CD8-positive, alpha-beta memory T cell (primary cell): ENCODE data around the gene SPATA33. TPM values are rescaled to one million over a fixed set of nuclear protein-coding genes. Genes with fewer than 3 reads are reported as not detected.
A peak's percentile ranks its signal among the peaks of the same experiment; 100 is the strongest.
"Not testable (repeated sequence)": the region's sequence is repeated elsewhere in the genome, so short reads cannot be mapped to it uniquely, and the experiment has no call there.

Experiments used
- CTCF ChIA-PET: fragments of 350-600 bp; sonication (Branson Sonifier 250); formaldehyde crosslinking; loops from one replicate; lab custom pipeline; 2021; ENCODE audit warnings: antibody characterized with exemption; lab: Charles Lee
- POLR2A ChIA-PET: fragments of 350-600 bp; sonication (Branson Sonifier 250); formaldehyde crosslinking; loops from one replicate; lab custom pipeline; 2021; ENCODE audit warnings: antibody characterized with exemption; lab: Charles Lee
- DNase-seq, 5 donors: peaks; one replicate each; pipeline versions ENCODE4 v3.0.0 to v3.0.0-alpha.2; 2020 to 2022; ENCODE audit warnings: mixed read lengths in 1 of 5
- H3K27ac ChIP-seq: one replicate; pipeline ENCODE4 v1.7.0; 2013; ENCODE audit warnings: low read depth, mild to moderate bottlenecking, low read length, moderate library complexity
- H3K27me3 ChIP-seq: 2 replicates; pipeline ENCODE4 v1.7.0; 2013; ENCODE audit warnings: low read length, mild to moderate bottlenecking; ENCODE audit not compliant: insufficient read depth, poor library complexity, severe bottlenecking
- H3K36me3 ChIP-seq: 2 replicates; pipeline ENCODE4 v1.7.0; 2013; ENCODE audit warnings: mild to moderate bottlenecking, low read length, moderate library complexity; ENCODE audit not compliant: insufficient read depth
- H3K4me1 ChIP-seq: 2 replicates; pipeline ENCODE4 v1.7.0; 2013; ENCODE audit warnings: mild to moderate bottlenecking, low read length, moderate library complexity; ENCODE audit not compliant: insufficient read depth
- H3K4me3 ChIP-seq: 2 replicates; pipeline ENCODE4 v1.7.0; 2013; ENCODE audit warnings: mild to moderate bottlenecking, low read length
- H3K9me3 ChIP-seq: 2 replicates; pipeline ENCODE4 v1.7.0; 2013; ENCODE audit warnings: mild to moderate bottlenecking, low read length
- H3K27ac Mint-ChIP-seq, 8 donors: one replicate each; pipeline ENCODE4 v1.8.0; 2020 to 2021; ENCODE audit warnings: mixed read lengths in 8 of 8, mild to moderate bottlenecking in 6 of 8, inconsistent platforms in 3 of 8, moderate library complexity in 3 of 8
- H3K27me3 Mint-ChIP-seq, 2 donors: one replicate each; pipeline ENCODE4 v1.8.0; 2020 to 2021; ENCODE audit warnings: mixed read lengths in 2 of 2, mild to moderate bottlenecking in 1 of 2, moderate library complexity in 1 of 2
- H3K36me3 Mint-ChIP-seq, 3 donors: one replicate each; pipeline ENCODE4 v1.8.0; 2020 to 2021; ENCODE audit warnings: mixed read lengths in 3 of 3, inconsistent platforms in 1 of 3, mild to moderate bottlenecking in 1 of 3
- H3K4me1 Mint-ChIP-seq, 3 donors: one replicate each; pipeline ENCODE4 v1.8.0; 2020 to 2021; ENCODE audit warnings: mixed read lengths in 3 of 3, inconsistent platforms in 1 of 3, mild to moderate bottlenecking in 1 of 3
- H3K4me3 Mint-ChIP-seq, 7 donors: one replicate each; pipeline ENCODE4 v1.8.0; 2020 to 2021; ENCODE audit warnings: mixed read lengths in 7 of 7, mild to moderate bottlenecking in 6 of 7, moderate library complexity in 4 of 7, inconsistent platforms in 2 of 7
- H3K9me3 Mint-ChIP-seq, 5 donors: one replicate each; pipeline ENCODE4 v1.8.0; 2020 to 2022; ENCODE audit warnings: mixed read lengths in 5 of 5, mild to moderate bottlenecking in 3 of 5, moderate library complexity in 2 of 5, inconsistent platforms in 1 of 5
- polyA plus RNA-seq: library from polyadenylated mRNA; unstranded; fragments of 300-500 nt; fragmentation: Illumina TruSeq; gene quantifications from one replicate; pipeline ENCODE4 v1.2.3, GENCODE V29; 2021
- total RNA-seq, 2 experiments: library from RNA; stranded (reverse); gene quantifications; one replicate each; pipeline ENCODE4 v1.2.3, GENCODE V29; 2021

The SPATA33 gene
- total and polyA plus RNA-seq, 3 experiments from 2014 or later = 2.3 to 16.9 (median 16.9) TPM

DNA sequence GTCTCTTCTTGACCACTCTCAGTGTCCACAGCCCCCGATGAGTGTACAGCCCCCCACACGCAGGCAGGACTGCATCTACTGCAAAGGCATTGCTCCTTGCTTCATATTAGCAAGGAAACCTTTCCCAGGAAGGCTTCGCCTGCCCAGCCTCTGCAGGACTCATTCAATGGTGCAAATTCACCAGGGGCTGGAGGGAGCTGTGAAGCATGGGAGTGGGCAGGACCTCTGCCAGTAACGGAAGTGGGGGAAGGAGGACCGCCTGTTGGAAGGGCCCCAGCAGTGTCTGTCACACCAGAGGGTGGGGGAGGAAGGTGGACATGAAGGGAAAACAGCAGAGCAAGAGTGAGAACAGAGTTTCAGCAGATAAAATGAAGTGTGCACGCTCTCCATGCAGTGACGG is 2.5 kb downstream of the SPATA33 start:
- H3K27me3 Mint-ChIP-seq = no peaks in the 10 kb centered on the region
- H3K9me3 Mint-ChIP-seq = peaks cover 0 to 2% (median 0%) of the 10 kb centered on the region in 5 donors
- no peaks in the 10 kb centered on the region for H3K9me3 ChIP-seq
- H3K27me3 ChIP-seq = no peaks in the 10 kb centered on the region
- peak overlapping the region in 4 of 7 donors; percentile 5 to 78 (median 22) for H3K4me3 Mint-ChIP-seq
- DNase-seq = no peak
- H3K4me1 Mint-ChIP-seq = peaks cover 22 to 34% (median 31%) of the 10 kb centered on the region in 3 donors
- no peak overlapping the region for H3K27ac ChIP-seq
- H3K27ac Mint-ChIP-seq = peak overlapping the region in 1 of 8 donors; percentile 22
- ChIA-PET POLR2A (no interaction called here), CTCF (interaction anchor here (0.7 to 3.6 kb wide), 2 partner anchors 13 to 40 kb away, joined by 3 to 15 read pairs; no protein-coding TSS in a partner anchor)
- H3K36me3 ChIP-seq = no peaks in the 10 kb centered on the region
- peaks cover 19% of the 10 kb centered on the region for H3K4me1 ChIP-seq
- H3K4me3 ChIP-seq = no peak overlapping the region
- H3K36me3 Mint-ChIP-seq = peaks cover 4 to 18% (median 7%) of the 10 kb centered on the region in 3 donors

DNA sequence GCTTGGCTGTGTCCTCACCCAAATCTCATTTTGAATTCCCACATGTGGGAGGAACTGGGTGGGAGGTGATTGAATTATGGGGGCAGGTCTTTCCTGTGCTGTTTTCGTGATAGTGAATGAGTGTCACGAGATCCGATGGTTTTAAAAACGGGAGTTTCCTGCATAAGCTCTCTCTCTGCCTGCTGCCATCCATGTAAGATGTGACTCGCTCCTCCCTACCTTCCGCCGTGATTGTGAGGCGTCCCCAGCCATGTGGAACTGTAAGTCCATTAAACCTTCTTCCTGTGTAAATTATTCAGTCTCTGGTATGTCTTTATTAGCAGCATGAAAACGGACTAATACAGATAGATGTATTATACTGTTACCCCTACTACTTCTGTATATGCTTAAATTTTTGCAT is 3.6 kb downstream of the SPATA33 start:
- Mint-ChIP-seq H3K36me3 (peaks cover 4 to 17% (median 7%) of the 10 kb centered on the region in 3 donors), H3K9me3 (peaks cover 0 to 2% (median 0%) of the 10 kb centered on the region in 5 donors), H3K27ac (peak overlapping the region in 1 of 8 donors; percentile 22), H3K4me3 (peak overlapping the region in 2 of 7 donors; percentile 17 to 34), H3K4me1 (peaks cover 15 to 24% (median 20%) of the 10 kb centered on the region in 3 donors), H3K27me3 (no peaks in the 10 kb centered on the region)
- Histone ChIP-seq H3K9me3 (no peaks in the 10 kb centered on the region), H3K4me3 (no peak overlapping the region), H3K27me3 (no peaks in the 10 kb centered on the region), H3K27ac (no peak overlapping the region), H3K4me1 (peaks cover 17% of the 10 kb centered on the region), H3K36me3 (no peaks in the 10 kb centered on the region)
- no peak for DNase-seq
- POLR2A ChIA-PET = no interaction called here
- CTCF ChIA-PET = no interaction called here

GRCh38 chr16:89664238-89664637 is 6.6 kb downstream of the SPATA33 start:
- H3K9me3 ChIP-seq, H3K36me3 ChIP-seq, H3K4me3 ChIP-seq, H3K27me3 Mint-ChIP-seq, H3K4me1 Mint-ChIP-seq, H3K27ac ChIP-seq, H3K4me1 ChIP-seq, H3K27me3 ChIP-seq, H3K9me3 Mint-ChIP-seq, H3K4me3 Mint-ChIP-seq, H3K27ac Mint-ChIP-seq, CTCF ChIA-PET, DNase-seq: not testable (repeated sequence)
- peaks cover 4 to 16% (median 7%) of the 10 kb centered on the region in 3 donors for H3K36me3 Mint-ChIP-seq
- POLR2A ChIA-PET = interaction anchor here (0.5 kb wide), 1 partner anchor 97 kb away, joined by 3 read pairs; no protein-coding TSS in a partner anchor

DNA sequence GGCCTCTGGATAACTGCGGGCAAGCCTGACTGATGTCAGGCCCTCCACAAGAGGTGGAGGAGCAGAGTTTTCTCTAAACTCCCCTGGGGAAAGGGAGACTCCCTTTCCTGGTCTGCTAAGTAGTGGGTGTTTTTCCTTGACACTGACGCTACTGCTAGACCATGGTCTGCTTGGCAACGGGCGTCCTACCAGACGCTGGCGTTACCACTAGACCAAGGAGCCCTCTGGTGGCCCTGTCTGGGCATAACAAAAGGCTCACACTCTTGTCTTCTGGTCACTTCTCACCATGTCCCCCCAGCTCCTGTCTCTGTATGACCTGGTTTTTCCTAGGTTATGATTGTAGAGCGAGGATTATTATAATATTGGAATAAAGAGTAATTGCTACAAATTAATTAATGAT is 9.4 kb downstream of the SPATA33 start:
- H3K27ac ChIP-seq, DNase-seq: not testable (repeated sequence)

DNA sequence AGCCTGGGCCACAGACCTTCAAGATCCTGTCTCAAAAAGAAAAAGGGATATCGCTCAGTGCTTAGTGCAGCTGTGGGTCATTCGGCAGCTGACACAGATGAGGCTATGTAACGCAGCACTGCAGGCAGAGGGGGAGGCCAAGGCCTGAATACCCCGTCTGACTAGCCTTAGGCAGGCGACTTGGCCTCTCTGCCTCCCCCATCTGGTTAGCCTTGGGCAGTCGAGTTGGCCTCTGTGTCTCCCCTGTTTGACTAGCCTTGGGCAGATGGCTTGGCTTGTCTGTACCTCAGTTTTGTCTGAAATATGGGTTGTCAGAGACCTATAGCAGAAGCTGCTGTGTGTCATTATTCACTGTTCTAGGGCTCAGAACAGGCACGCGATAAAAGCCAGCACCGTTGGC is 10.0 kb downstream of the SPATA33 start:
- no peaks in the 10 kb centered on the region for H3K36me3 ChIP-seq
- POLR2A ChIA-PET = no interaction called here
- Mint-ChIP-seq H3K36me3 (peaks cover 0 to 4% (median 3%) of the 10 kb centered on the region in 3 donors), H3K9me3 (no peaks in the 10 kb centered on the region), H3K4me3 (no peak overlapping the region), H3K27ac (no peak overlapping the region), H3K27me3 (no peaks in the 10 kb centered on the region), H3K4me1 (no peaks in the 10 kb centered on the region)
- no peak for DNase-seq
- H3K9me3 ChIP-seq = no peaks in the 10 kb centered on the region
- H3K4me1 ChIP-seq = peaks cover 5% of the 10 kb centered on the region
- H3K4me3 ChIP-seq = no peak overlapping the region
- no peak overlapping the region for H3K27ac ChIP-seq
- no peaks in the 10 kb centered on the region for H3K27me3 ChIP-seq
- CTCF ChIA-PET = interaction anchor here (1.7 kb wide), 1 partner anchor 32 kb away, joined by 4 read pairs; no protein-coding TSS in a partner anchor

More for the DNA sequence above, 9.4 kb downstream of the SPATA33 start:
- POLR2A ChIA-PET, H3K4me1 ChIP-seq, H3K27me3 ChIP-seq, H3K27me3 Mint-ChIP-seq, H3K9me3 ChIP-seq, H3K9me3 Mint-ChIP-seq, H3K27ac Mint-ChIP-seq, H3K36me3 ChIP-seq, H3K4me1 Mint-ChIP-seq, H3K36me3 Mint-ChIP-seq, H3K4me3 Mint-ChIP-seq, H3K4me3 ChIP-seq: not testable (repeated sequence)
- CTCF ChIA-PET = interaction anchor here (1.7 kb wide), 1 partner anchor 33 kb away, joined by 4 read pairs; no protein-coding TSS in a partner anchor

- Mint-ChIP-seq H3K9me3 (no peaks in the 10 kb centered on the region), H3K4me3 (no peak overlapping the region), H3K36me3 (no peaks in the 10 kb centered on the region), H3K27ac (no peak overlapping the region), H3K4me1 (no peaks in the 10 kb centered on the region), H3K27me3 (no peaks in the 10 kb centered on the region)
- CTCF ChIA-PET = no interaction called here
- Histone ChIP-seq H3K36me3 (no peaks in the 10 kb centered on the region), H3K27ac (no peak overlapping the region), H3K27me3 (no peaks in the 10 kb centered on the region), H3K9me3 (no peaks in the 10 kb centered on the region), H3K4me3 (no peak overlapping the region), H3K4me1 (peaks cover 5% of the 10 kb centered on the region)
- POLR2A ChIA-PET = no interaction called here
- no peak for DNase-seq
These were observed 11.1 kb downstream of the SPATA33 start for GRCh38 chr16:89668790-89669158.

DNA sequence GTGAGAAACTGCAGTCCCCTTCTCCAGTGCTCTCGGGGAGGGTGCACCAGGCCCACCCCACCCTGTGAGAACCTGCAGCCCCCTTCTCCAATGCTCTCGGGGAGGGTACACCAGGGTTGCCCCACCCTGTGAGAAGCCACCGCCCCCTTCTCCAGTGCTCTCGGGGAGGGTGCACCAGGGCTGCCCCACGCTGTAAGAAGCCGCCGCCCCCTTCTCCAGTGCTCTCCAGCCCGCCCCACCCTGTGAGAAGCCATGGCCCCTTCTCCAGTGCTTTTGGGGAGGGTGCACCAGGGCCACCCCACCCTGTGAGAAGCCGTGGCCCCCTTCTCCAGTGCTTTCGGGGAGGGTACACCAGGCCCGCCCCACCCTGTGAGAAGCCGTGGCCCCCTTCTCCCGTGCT is 12.1 kb downstream of the SPATA33 start:
- POLR2A ChIA-PET = no interaction called here
- no peak overlapping the region for H3K4me3 ChIP-seq
- H3K4me1 ChIP-seq = peaks cover 5% of the 10 kb centered on the region
- no peaks in the 10 kb centered on the region for H3K27me3 Mint-ChIP-seq
- no peaks in the 10 kb centered on the region for H3K27me3 ChIP-seq
- H3K9me3 Mint-ChIP-seq = no peaks in the 10 kb centered on the region
- no peaks in the 10 kb centered on the region for H3K9me3 ChIP-seq
- H3K36me3 ChIP-seq = no peaks in the 10 kb centered on the region
- H3K4me3 Mint-ChIP-seq = no peak overlapping the region
- CTCF ChIA-PET = no interaction called here
- no peaks in the 10 kb centered on the region for H3K4me1 Mint-ChIP-seq
- H3K27ac Mint-ChIP-seq = no peak overlapping the region
- no peak overlapping the region for H3K27ac ChIP-seq
- H3K36me3 Mint-ChIP-seq = no peaks in the 10 kb centered on the region
- no peak for DNase-seq

DNA sequence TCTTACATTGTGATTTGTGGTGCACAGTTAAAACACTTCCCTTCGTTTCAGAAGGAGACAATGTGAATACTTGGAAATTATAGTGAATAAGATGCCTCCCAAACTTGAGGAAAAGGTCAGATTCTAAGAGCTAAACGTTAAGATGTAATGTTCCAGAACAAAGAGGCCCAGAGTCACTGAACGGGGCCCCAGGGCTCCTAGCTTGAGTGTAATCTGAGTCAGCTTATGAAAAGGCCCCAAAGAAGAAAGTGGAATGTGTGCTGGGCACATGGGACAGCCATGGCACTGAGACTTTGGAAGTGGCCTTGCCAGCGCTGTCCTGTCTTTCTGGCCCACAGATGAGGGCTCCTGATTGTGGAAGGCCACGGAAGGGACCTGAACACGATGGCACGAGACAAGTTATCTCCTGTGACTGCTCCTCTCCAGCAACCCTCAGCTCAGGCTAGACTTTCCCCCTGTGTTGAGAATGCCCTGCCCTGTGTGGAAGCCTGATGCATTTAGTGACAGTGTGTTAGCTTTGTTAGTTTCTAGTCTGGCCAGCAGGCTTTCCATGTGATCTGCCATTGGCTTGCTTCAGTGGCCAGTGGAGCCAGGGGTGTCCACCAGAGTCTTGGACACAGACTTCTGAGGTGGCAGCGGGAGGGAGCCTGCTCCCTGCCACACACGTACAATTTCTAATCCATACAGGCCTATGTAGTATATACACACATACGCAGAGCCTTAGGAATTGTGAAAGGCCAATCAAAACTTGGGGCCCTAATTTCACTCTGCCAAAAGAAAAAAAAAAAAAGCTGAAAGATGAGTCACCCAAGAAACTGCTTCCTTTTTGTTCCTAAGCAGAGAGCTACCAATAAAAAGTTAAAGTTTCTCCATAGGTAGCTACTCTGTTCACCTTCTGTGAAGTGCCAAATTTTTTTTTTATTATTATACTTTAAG is 13.1 kb downstream of the SPATA33 start:
- Histone ChIP-seq H3K9me3 (no peaks in the 10 kb centered on the region), H3K27me3 (no peaks in the 10 kb centered on the region), H3K4me1 (peaks cover 5% of the 10 kb centered on the region), H3K36me3 (no peaks in the 10 kb centered on the region), H3K4me3 (no peak overlapping the region), H3K27ac (no peak overlapping the region)
- H3K4me1 Mint-ChIP-seq = no peaks in the 10 kb centered on the region
- H3K9me3 Mint-ChIP-seq = no peaks in the 10 kb centered on the region
- H3K27me3 Mint-ChIP-seq = no peaks in the 10 kb centered on the region
- H3K27ac Mint-ChIP-seq = no peak overlapping the region
- POLR2A ChIA-PET = no interaction called here
- CTCF ChIA-PET = interaction anchor here (0.8 kb wide), 1 partner anchor 12 kb away, joined by 3 read pairs; no protein-coding TSS in a partner anchor
- DNase-seq = no peak
- no peaks in the 10 kb centered on the region for H3K36me3 Mint-ChIP-seq
- H3K4me3 Mint-ChIP-seq = no peak overlapping the region
